22Rv1 (cell line): ENCODE results near the gene COL27A1.

Experiments
- ZFX ChIP-seq: fragments of 450-650 bp; IDR thresholded peaks from 2 replicates; pipeline ENCODE4 v1.6.1; 2017; ENCODE audit warnings: antibody characterized with exemption, borderline replicate concordance
- TF ChIP-seq, protein P1 (sequence below): fragments of 450-650 bp; IDR thresholded peaks from 2 replicates; pipeline ENCODE4 v1.5.1; 2017; ENCODE audit warnings: mild to moderate bottlenecking

DNA sequence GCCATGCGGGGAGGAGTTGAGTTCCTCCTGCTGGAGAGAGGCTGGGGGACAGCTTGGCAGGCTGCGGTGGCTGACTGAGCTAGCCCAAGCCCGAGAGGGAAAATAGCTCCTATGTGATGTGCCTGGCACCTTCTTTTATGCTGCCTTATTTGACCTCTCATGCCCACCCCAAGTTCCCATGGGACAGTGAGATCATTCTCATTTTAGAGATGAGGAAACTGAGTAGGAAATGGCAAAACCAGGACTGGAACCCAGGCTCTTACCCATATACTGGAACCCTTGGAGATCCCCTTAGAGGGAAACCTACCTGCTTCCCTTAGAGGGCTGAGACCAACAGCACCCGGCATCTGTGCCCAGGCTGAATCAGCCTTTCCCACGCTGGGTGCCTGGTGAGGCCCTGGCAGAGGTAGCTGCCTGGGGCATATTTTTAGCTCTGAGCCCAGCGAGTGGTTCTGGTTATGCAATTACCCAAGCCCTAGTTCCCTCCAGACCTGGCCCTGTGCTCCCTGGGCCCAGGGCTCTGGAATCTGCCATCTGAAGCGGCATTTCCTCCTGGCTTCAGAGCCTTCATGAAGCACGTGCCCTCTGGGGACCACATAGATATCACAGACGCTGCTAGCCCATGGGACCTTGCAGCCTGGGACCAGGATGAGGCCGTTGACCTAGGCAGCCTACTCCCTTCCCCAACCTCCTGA lies 23.6 kb downstream of the COL27A1 start:
- TF ChIP-seq, protein P1, sequence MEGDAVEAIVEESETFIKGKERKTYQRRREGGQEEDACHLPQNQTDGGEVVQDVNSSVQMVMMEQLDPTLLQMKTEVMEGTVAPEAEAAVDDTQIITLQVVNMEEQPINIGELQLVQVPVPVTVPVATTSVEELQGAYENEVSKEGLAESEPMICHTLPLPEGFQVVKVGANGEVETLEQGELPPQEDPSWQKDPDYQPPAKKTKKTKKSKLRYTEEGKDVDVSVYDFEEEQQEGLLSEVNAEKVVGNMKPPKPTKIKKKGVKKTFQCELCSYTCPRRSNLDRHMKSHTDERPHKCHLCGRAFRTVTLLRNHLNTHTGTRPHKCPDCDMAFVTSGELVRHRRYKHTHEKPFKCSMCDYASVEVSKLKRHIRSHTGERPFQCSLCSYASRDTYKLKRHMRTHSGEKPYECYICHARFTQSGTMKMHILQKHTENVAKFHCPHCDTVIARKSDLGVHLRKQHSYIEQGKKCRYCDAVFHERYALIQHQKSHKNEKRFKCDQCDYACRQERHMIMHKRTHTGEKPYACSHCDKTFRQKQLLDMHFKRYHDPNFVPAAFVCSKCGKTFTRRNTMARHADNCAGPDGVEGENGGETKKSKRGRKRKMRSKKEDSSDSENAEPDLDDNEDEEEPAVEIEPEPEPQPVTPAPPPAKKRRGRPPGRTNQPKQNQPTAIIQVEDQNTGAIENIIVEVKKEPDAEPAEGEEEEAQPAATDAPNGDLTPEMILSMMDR: no peak
- TF ChIP-seq ZFX: no peak
